Measurements from ENCODE around the gene NRN1. TPM values are rescaled to one million over a fixed set of nuclear protein-coding genes. Genes with fewer than 3 reads are reported as not detected.

The NRN1 gene
- total RNA-seq (under 1 TPM in 1 of 2 experiments, not detected in 1; 0.49 TPM), polyA plus RNA-seq (not detected)

- peaks cover 56 to 60% of the 10 kb centered on the region in 2 donors for H3K27me3 Mint-ChIP-seq
- DNase-seq: peak in 1 of 5 donors; percentile 11
- peak within 1 kb of the TSS in 6 of 7 donors; percentile 18 to 97 (median 84) for H3K27ac Mint-ChIP-seq
- H3K9me3 ChIP-seq (ENCODE audit: control insufficient read depth in 1 of 2, low read length in 2 of 2): peaks cover 0 to 4% of the 10 kb centered on the region in 2 donors
- peaks cover 61% of the 10 kb centered on the region for H3K4me1 ChIP-seq (ENCODE audit: insufficient read depth, low read length)
- intact Hi-C loops (cut with micrococcal nuclease): loop anchor here (2.0 to 10.0 kb wide), 4 partner anchors 534 to 1232 kb away; partner anchors contain the start of genes CDYL, FARS2 and LYRM4
- H3K36me3 Mint-ChIP-seq: peaks cover 6 to 9% of the 10 kb centered on the region in 2 donors
- H3K9me3 Mint-ChIP-seq: peaks cover 0 to 48% (median 24%) of the 10 kb centered on the region in 8 donors
- ChIA-PET CTCF (ENCODE audit: partially characterized antibody) (interaction anchor here (0.8 to 1.8 kb wide), 2 partner anchors 9 to 33 kb away, joined by 3 to 5 read pairs; no protein-coding TSS in a partner anchor), POLR2A (ENCODE audit: partially characterized antibody) (interaction anchor here (0.6 to 1.0 kb wide), 2 partner anchors 12 to 115 kb away, joined by 3 read pairs; no protein-coding TSS in a partner anchor)
- peak within 1 kb of the TSS; percentile 74 to 90 (median 80) for H3K4me3 Mint-ChIP-seq
- peak within 1 kb of the TSS in 1 of 2 donors; percentile 36 for H3K4me3 ChIP-seq (ENCODE audit: low read length in 2 of 2)
- no peak within 1 kb of the TSS for H3K27ac ChIP-seq (ENCODE audit: low read depth, low read length)
- H3K36me3 ChIP-seq (ENCODE audit: insufficient read depth, low read length): no peaks in the 10 kb centered on the region
- peaks cover 76% of the 10 kb centered on the region for H3K27me3 ChIP-seq (ENCODE audit: insufficient read depth, low read length)
- peaks cover 30 to 72% (median 50%) of the 10 kb centered on the region in 4 donors for H3K4me1 Mint-ChIP-seq
Observed at GRCh38 chr6:6006428-6007365, at the start of gene NRN1. Gene NRN1 (minus strand): TSS chr6:6006925. CDS start chr6:6006749, 176 bp downstream.

- CTCF ChIA-PET (ENCODE audit: partially characterized antibody): no interaction called here
- Mint-ChIP-seq H3K9me3 (peaks cover 0 to 10% (median 3%) of the 10 kb centered on the region in 8 donors), H3K27me3 (peaks cover 27 to 30% of the 10 kb centered on the region in 2 donors)
Observed at GRCh38 chr6:6052216-6052615, 45.5 kb upstream of the NRN1 start.

GRCh38 chr6:6046716-6047115, 40.0 kb upstream of the NRN1 start:
- no peaks in the 10 kb centered on the region for H3K27me3 ChIP-seq (ENCODE audit: insufficient read depth, low read length)
- Mint-ChIP-seq H3K27ac (no peak overlapping the region), H3K36me3 (no peaks in the 10 kb centered on the region), H3K4me3 (peak overlapping the region in 1 of 8 donors; percentile 15), H3K9me3 (peaks cover 0 to 10% (median 3%) of the 10 kb centered on the region in 8 donors), H3K4me1 (no peaks in the 10 kb centered on the region), H3K27me3 (peaks cover 18% of the 10 kb centered on the region in 2 donors)
- no peaks in the 10 kb centered on the region for H3K36me3 ChIP-seq (ENCODE audit: insufficient read depth, low read length)
- no peak overlapping the region for H3K27ac ChIP-seq (ENCODE audit: low read depth, low read length)
- intact Hi-C loops (cut with micrococcal nuclease): no loop called here
- ChIA-PET CTCF (ENCODE audit: partially characterized antibody) (interaction anchor here (1.7 kb wide), 1 partner anchor 12 kb away, joined by 5 read pairs; no protein-coding TSS in a partner anchor), POLR2A (ENCODE audit: partially characterized antibody) (no interaction called here)
- no peaks in the 10 kb centered on the region for H3K4me1 ChIP-seq (ENCODE audit: insufficient read depth, low read length)
- H3K4me3 ChIP-seq (ENCODE audit: low read length in 2 of 2): no peak overlapping the region
- no peak for DNase-seq
- no peaks in the 10 kb centered on the region for H3K9me3 ChIP-seq (ENCODE audit: control insufficient read depth in 1 of 2, low read length in 2 of 2)

More at GRCh38 chr6:6052216-6052615, 45.5 kb upstream of the NRN1 start:
- Mint-ChIP-seq H3K27ac (no peak overlapping the region), H3K4me1 (no peaks in the 10 kb centered on the region), H3K36me3 (no peaks in the 10 kb centered on the region), H3K4me3 (no peak overlapping the region)
- Histone ChIP-seq H3K9me3 (ENCODE audit: control insufficient read depth in 1 of 2, low read length in 2 of 2) (no peaks in the 10 kb centered on the region), H3K4me3 (ENCODE audit: low read length in 2 of 2) (no peak overlapping the region), H3K27me3 (ENCODE audit: insufficient read depth, low read length) (no peaks in the 10 kb centered on the region), H3K36me3 (ENCODE audit: insufficient read depth, low read length) (no peaks in the 10 kb centered on the region), H3K4me1 (ENCODE audit: insufficient read depth, low read length) (no peaks in the 10 kb centered on the region), H3K27ac (ENCODE audit: low read depth, low read length) (no peak overlapping the region)
- DNase-seq: no peak
- intact Hi-C loops (cut with micrococcal nuclease): no loop called here
- POLR2A ChIA-PET (ENCODE audit: partially characterized antibody): interaction anchor here (0.6 kb wide), 1 partner anchor 144 kb away, joined by 3 read pairs; no protein-coding TSS in a partner anchor

GRCh38 chr6:6039946-6040509, 33.3 kb upstream of the NRN1 start:
- H3K4me3 Mint-ChIP-seq: no peak overlapping the region
- Histone ChIP-seq H3K36me3 (ENCODE audit: insufficient read depth, low read length) (no peaks in the 10 kb centered on the region), H3K27ac (ENCODE audit: low read depth, low read length) (no peak overlapping the region), H3K4me3 (ENCODE audit: low read length in 2 of 2) (no peak overlapping the region), H3K9me3 (ENCODE audit: control insufficient read depth in 1 of 2, low read length in 2 of 2) (no peaks in the 10 kb centered on the region), H3K4me1 (ENCODE audit: insufficient read depth, low read length) (no peaks in the 10 kb centered on the region), H3K27me3 (ENCODE audit: insufficient read depth, low read length) (no peaks in the 10 kb centered on the region)
- POLR2A ChIA-PET (ENCODE audit: partially characterized antibody): no interaction called here
- H3K4me1 Mint-ChIP-seq: no peaks in the 10 kb centered on the region
- intact Hi-C loops (cut with micrococcal nuclease): no loop called here
- peaks cover 15 to 19% of the 10 kb centered on the region in 2 donors for H3K27me3 Mint-ChIP-seq
- no peak for DNase-seq
- H3K36me3 Mint-ChIP-seq: no peaks in the 10 kb centered on the region
- CTCF ChIA-PET (ENCODE audit: partially characterized antibody): no interaction called here
- H3K27ac Mint-ChIP-seq: no peak overlapping the region
- H3K9me3 Mint-ChIP-seq: peaks cover 0 to 3% (median 0%) of the 10 kb centered on the region in 8 donors

GRCh38 chr6:6037179-6037578, 30.5 kb upstream of the NRN1 start:
- Mint-ChIP-seq H3K36me3 (no peaks in the 10 kb centered on the region), H3K27ac (no peak overlapping the region), H3K9me3 (peaks cover 0 to 3% (median 0%) of the 10 kb centered on the region in 8 donors), H3K27me3 (peaks cover 14% of the 10 kb centered on the region in 2 donors), H3K4me3 (no peak overlapping the region), H3K4me1 (no peaks in the 10 kb centered on the region)
- ChIA-PET POLR2A (ENCODE audit: partially characterized antibody) (no interaction called here), CTCF (ENCODE audit: partially characterized antibody) (no interaction called here)
- Histone ChIP-seq H3K4me1 (ENCODE audit: insufficient read depth, low read length) (no peaks in the 10 kb centered on the region), H3K4me3 (ENCODE audit: low read length in 2 of 2) (no peak overlapping the region), H3K9me3 (ENCODE audit: control insufficient read depth in 1 of 2, low read length in 2 of 2) (no peaks in the 10 kb centered on the region), H3K27ac (ENCODE audit: low read depth, low read length) (no peak overlapping the region), H3K27me3 (ENCODE audit: insufficient read depth, low read length) (no peaks in the 10 kb centered on the region), H3K36me3 (ENCODE audit: insufficient read depth, low read length) (no peaks in the 10 kb centered on the region)
- no peak for DNase-seq
- intact Hi-C loops (cut with micrococcal nuclease): no loop called here

DNA sequence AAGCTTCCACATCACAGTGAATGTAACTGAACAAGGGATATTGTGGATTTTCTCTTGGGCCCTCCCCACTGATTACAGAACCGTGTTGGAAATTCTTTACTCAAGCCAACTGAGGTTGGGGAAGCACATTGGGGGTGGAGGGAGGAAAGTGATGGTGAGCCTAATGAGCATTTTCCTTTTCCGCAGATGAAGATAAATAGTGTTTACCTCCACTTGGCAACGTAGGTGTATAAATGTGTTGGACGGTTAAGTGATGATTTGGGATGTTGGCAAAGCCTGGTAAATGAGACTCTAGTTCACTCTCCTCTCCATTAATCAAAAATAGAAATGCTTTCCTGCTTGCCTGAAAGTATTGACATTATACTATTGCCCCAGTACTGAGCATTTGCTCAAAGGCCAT, 27.1 kb upstream of the NRN1 start:
- H3K4me3 Mint-ChIP-seq: no peak overlapping the region
- H3K27me3 ChIP-seq (ENCODE audit: insufficient read depth, low read length): no peaks in the 10 kb centered on the region
- H3K36me3 Mint-ChIP-seq: no peaks in the 10 kb centered on the region
- intact Hi-C loops (cut with micrococcal nuclease): no loop called here
- H3K4me1 ChIP-seq (ENCODE audit: insufficient read depth, low read length): no peaks in the 10 kb centered on the region
- H3K27me3 Mint-ChIP-seq: peaks cover 14% of the 10 kb centered on the region in 2 donors
- H3K4me1 Mint-ChIP-seq: no peaks in the 10 kb centered on the region
- no peak for DNase-seq
- H3K4me3 ChIP-seq (ENCODE audit: low read length in 2 of 2): no peak overlapping the region
- H3K9me3 Mint-ChIP-seq: peaks cover 0 to 3% (median 0%) of the 10 kb centered on the region in 8 donors
- ChIA-PET CTCF (ENCODE audit: partially characterized antibody) (no interaction called here), POLR2A (ENCODE audit: partially characterized antibody) (no interaction called here)
- no peak overlapping the region for H3K27ac ChIP-seq (ENCODE audit: low read depth, low read length)
- no peaks in the 10 kb centered on the region for H3K36me3 ChIP-seq (ENCODE audit: insufficient read depth, low read length)
- no peaks in the 10 kb centered on the region for H3K9me3 ChIP-seq (ENCODE audit: control insufficient read depth in 1 of 2, low read length in 2 of 2)
- no peak overlapping the region for H3K27ac Mint-ChIP-seq
